ENCODE data around the gene FOXP4.
A peak's percentile ranks its signal among the peaks of the same experiment; 100 is the strongest.

Gene FOXP4, protein sequence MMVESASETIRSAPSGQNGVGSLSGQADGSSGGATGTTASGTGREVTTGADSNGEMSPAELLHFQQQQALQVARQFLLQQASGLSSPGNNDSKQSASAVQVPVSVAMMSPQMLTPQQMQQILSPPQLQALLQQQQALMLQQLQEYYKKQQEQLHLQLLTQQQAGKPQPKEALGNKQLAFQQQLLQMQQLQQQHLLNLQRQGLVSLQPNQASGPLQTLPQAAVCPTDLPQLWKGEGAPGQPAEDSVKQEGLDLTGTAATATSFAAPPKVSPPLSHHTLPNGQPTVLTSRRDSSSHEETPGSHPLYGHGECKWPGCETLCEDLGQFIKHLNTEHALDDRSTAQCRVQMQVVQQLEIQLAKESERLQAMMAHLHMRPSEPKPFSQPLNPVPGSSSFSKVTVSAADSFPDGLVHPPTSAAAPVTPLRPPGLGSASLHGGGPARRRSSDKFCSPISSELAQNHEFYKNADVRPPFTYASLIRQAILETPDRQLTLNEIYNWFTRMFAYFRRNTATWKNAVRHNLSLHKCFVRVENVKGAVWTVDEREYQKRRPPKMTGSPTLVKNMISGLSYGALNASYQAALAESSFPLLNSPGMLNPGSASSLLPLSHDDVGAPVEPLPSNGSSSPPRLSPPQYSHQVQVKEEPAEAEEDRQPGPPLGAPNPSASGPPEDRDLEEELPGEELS

DNA sequence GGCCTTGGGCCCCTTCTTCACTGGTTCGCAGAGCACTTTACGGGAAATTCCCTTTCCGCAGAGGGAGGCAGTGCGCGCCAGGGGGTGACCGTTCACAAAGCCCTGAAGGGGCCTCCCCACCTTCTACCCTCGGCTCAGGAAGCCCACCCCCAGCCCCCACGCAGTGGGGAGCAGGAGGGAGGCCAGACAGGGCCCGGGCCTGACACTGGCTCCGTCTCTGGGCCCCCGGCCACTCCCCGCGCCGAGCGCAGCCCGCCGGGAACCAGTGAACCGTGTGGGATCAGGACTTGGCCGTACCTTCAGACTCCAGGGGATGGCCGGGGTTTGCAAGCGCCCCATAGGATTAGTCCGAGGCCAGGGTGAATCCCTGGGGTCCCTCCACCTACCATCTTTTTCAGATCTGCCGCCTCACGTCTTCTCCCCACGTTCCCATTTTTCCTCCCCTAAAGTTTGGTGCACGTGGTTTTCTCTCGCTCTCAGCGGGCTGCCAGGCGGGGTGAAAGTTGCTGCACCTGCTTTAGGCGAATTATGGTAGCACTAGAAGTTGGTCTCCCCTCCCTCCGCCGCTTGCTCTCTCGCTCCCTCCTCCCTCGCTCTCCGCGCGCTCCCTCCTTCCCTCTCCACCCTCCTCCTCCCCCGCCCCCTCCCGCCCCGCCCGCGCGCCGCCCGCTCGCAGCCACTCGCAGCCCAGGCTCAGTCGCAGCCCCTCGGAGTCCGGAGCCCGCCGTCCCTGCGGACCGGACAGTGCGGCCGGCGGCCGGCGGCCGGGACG, at the start of gene FOXP4:
Gene FOXP4 (plus strand): TSS at position 679 of the 772 bp plus-strand sequence. CDS start 19,380 bp downstream, outside the sequence.
- Mint-ChIP-seq H3K9me3 (no peaks in the 10 kb centered on the region), H3K36me3 (peaks cover 2% of the 10 kb centered on the region)

DNA sequence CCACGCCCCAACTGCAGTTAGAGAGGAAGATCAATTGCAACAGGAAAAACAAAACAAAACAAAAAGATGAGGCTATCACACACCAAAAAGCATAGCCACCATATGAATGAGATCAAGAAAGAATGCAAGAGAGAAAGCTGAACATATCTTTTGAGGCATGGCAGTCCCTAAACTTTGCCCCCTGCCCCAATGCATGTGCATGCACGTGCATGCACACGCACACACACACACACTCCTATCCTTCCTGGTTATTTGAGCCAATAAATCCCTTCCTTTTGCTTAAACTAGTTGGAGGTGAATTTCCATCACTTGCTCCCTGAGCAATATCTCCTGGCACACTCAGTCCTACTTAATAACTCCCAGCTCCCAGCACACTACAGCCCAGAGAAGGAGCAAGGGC, 48.6 kb upstream of the FOXP4 start:
- Mint-ChIP-seq H3K27me3 (peaks cover 82% of the 10 kb centered on the region), H3K36me3 (no peaks in the 10 kb centered on the region), H3K9me3 (no peaks in the 10 kb centered on the region), H3K4me1 (no peaks in the 10 kb centered on the region), H3K4me3 (no peak overlapping the region), H3K27ac (no peak overlapping the region)
- no peak for DNase-seq
- CTCF ChIA-PET, result interaction anchor here (0.6 kb wide), 1 partner anchor 26 kb away, joined by 4 read pairs; no protein-coding TSS in a partner anchor

More for the DNA sequence above, at the start of gene FOXP4:
- Mint-ChIP-seq H3K27me3 (peaks cover 89% of the 10 kb centered on the region), H3K4me1 (peaks cover 25% of the 10 kb centered on the region), H3K27ac (peak within 1 kb of the TSS; percentile 31), H3K4me3 (peak within 1 kb of the TSS; percentile 86)
- CTCF ChIA-PET, result no interaction called here
- DNase-seq, result peak; percentile 92

DNA sequence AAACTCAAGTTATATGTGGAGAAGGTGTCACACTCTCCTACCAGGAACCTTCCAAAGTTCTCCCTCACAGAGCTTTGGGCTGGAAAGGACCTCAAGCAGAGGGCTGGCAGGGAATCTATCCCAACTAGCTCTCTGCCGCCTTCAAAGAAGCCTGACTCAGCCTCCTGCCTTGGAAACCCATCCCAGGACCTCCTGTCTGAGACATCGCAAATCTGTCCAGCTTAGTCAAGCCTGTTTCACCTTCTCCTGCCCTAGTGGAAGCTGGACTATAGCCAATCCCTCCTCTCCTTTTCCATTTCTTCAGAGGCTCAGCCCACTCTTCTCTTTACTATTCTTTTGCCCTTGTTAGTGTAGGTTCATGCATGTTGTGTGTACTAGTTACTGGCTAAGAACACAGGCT, 48.2 kb upstream of the FOXP4 start:
- Mint-ChIP-seq H3K9me3 (no peaks in the 10 kb centered on the region), H3K4me1 (no peaks in the 10 kb centered on the region), H3K4me3 (no peak overlapping the region), H3K36me3 (no peaks in the 10 kb centered on the region), H3K27me3 (peaks cover 82% of the 10 kb centered on the region), H3K27ac (no peak overlapping the region)
- CTCF ChIA-PET, result interaction anchor here (0.6 kb wide), 1 partner anchor 27 kb away, joined by 4 read pairs; no protein-coding TSS in a partner anchor
- DNase-seq, result no peak

DNA sequence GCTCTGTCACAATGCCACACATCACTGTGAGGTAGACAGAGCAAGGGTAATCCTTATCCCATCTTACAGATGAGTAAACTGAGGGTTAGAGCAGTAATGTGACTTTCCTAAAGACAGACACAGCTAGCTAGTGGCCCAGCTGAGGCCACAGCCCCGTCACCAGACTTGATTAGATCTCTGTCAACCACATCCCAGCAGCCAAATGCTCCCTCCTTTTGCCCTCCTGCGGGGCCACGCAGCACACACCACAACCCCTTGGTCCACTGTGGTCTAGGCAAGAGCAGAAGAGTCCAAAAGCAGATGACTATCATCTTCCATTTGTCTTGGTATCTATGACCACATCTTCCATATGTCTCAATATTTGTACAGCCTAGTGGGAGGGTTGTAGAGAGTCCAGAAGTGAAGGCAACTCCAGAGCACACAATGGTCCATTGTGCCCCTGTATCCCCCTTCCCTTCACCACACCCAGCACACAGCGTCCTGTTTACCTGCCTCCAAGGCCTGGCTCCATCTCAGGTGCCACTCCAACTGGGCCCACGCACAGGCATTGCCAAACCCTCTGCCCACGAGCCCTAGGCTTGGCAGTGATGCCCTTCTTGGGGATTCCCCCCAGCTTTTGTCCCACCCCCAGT, 47.1 kb upstream of the FOXP4 start:
- H3K9me3 Mint-ChIP-seq, result no peaks in the 10 kb centered on the region
- H3K4me3 Mint-ChIP-seq, result no peak overlapping the region
- H3K27me3 Mint-ChIP-seq, result peaks cover 85% of the 10 kb centered on the region
- CTCF ChIA-PET, result no interaction called here
- H3K4me1 Mint-ChIP-seq, result peaks cover 5% of the 10 kb centered on the region
- no peak overlapping the region for H3K27ac Mint-ChIP-seq
- no peak for DNase-seq
- no peaks in the 10 kb centered on the region for H3K36me3 Mint-ChIP-seq

DNA sequence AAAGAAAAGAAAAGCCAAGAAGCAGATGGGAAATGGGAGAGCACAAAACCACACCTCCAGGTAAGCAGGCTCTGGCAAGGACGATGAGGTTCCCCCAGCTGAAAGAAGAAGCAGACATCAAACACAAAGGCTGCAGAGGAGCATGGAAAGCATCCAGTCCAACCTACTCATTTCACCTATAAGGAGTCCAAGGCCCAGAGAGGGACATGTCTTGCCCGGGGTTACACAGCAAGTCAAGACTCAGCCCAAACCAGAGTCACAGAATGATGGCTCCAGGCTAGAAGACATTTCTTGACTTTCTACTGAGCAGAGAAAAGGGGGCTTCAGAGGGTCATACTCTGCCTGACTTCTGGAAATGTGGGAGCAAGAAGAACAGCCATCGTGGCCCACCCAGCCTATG, 45.6 kb upstream of the FOXP4 start:
- Mint-ChIP-seq H3K9me3 (no peaks in the 10 kb centered on the region), H3K27me3 (peaks cover 92% of the 10 kb centered on the region), H3K27ac (no peak overlapping the region), H3K36me3 (no peaks in the 10 kb centered on the region), H3K4me3 (no peak overlapping the region), H3K4me1 (peaks cover 15% of the 10 kb centered on the region)
- CTCF ChIA-PET, result no interaction called here
- no peak for DNase-seq

DNA sequence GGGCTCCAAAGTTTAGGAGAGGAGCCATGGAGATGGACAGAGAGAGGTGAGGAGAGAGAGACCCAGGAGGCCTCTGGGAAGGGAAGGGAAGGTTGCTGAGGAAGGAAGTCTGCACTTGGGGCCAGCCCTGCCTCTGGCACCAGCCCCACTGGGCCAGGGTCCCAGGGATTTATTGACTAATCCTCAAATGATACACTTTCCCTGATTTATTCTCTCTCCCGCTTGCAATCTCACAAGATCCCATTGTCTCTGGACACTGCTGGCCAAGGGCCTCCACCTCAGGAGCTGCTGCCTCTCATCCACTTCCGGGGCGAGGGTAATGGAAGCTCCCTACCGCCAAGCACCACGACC, 43.6 kb upstream of the FOXP4 start:
- DNase-seq, result no peak
- H3K4me1 Mint-ChIP-seq, result peaks cover 17% of the 10 kb centered on the region
- CTCF ChIA-PET, result no interaction called here
- H3K27me3 Mint-ChIP-seq, result peaks cover 97% of the 10 kb centered on the region
- H3K4me3 Mint-ChIP-seq, result no peak overlapping the region
- no peak overlapping the region for H3K27ac Mint-ChIP-seq
- no peaks in the 10 kb centered on the region for H3K9me3 Mint-ChIP-seq
- no peaks in the 10 kb centered on the region for H3K36me3 Mint-ChIP-seq

DNA sequence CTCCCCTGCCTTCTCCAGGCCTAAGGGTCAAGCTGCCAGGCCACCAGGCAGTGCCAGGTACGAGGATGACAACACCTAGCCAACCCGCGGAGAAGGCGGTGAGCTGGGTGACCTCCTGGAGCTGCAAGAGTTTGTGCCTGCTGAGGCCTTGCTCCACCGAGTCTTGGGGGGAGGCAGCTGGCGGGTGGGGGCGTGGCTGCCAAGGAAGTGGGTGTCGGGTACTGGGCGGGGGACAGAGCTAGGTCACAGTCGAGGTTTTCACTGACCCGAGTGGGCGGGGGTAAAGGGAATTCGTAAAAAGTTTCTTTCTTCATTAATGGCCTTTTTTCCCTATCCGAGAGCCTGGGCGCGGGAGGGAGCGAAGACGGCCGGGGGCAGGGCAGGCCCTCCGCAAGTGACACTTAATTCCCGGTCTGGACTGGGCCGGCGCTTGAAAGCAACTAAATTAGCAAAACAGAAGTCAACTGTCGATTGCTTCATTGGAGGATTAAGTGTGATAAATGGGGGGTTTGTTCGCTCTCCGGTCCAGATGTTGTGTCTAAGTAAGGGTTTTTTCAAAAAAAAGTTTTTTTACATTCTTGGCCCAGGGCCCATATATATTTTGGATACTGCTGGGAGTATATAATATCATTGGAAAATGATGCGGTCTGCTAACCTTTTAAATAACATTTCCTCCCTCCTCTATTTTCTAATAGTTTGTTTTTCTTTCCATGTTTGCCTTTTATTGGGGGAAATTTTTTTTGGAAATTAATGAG, 43.1 kb upstream of the FOXP4 start:
- DNase-seq, result no peak
- CTCF ChIA-PET, result interaction anchor here (1.3 kb wide), 1 partner anchor 180 kb away, joined by 3 read pairs; no protein-coding TSS in a partner anchor
- H3K9me3 Mint-ChIP-seq, result no peaks in the 10 kb centered on the region
- no peaks in the 10 kb centered on the region for H3K36me3 Mint-ChIP-seq
- peaks cover 17% of the 10 kb centered on the region for H3K4me1 Mint-ChIP-seq
- no peak overlapping the region for H3K27ac Mint-ChIP-seq
- no peak overlapping the region for H3K4me3 Mint-ChIP-seq
- H3K27me3 Mint-ChIP-seq, result peaks cover 97% of the 10 kb centered on the region

DNA sequence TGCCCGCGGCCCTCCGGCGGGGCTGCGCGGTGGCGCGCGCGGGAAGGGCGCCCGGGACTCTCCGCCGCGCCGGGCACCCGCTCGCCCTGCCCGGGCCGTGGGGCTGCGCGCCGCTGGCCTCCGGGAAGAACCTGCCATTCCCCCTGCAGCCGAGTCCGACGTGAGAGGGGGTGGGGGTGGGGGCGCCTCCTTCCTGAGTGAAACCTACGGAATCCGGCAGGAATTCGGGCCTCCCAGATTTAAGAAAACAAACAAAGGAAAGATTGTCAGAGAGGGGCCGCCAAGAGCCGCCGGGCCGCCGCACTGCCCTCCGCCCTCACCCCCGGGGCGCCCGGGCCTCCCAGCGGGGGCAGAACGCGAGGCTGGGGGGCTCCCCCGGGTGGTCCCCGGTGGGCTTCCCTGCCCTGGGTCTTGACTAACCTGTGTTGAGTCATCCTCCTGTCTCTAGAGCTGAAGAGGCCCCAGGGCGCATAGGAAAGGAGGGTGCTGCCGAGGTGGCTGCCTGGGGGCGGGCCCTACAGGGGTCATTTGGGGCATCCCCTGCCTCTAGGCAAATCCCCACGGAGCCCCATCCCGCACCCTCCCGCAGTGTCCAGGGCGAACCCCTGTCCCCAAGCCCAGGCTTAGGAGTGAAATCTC, 42.2 kb upstream of the FOXP4 start:
- no peak overlapping the region for H3K27ac Mint-ChIP-seq
- CTCF ChIA-PET, result interaction anchor here (1.3 kb wide), 1 partner anchor 179 kb away, joined by 3 read pairs; no protein-coding TSS in a partner anchor
- H3K9me3 Mint-ChIP-seq, result no peaks in the 10 kb centered on the region
- H3K36me3 Mint-ChIP-seq, result no peaks in the 10 kb centered on the region
- peaks cover 17% of the 10 kb centered on the region for H3K4me1 Mint-ChIP-seq
- H3K27me3 Mint-ChIP-seq, result peaks cover 98% of the 10 kb centered on the region
- no peak overlapping the region for H3K4me3 Mint-ChIP-seq
- DNase-seq, result no peak

DNA sequence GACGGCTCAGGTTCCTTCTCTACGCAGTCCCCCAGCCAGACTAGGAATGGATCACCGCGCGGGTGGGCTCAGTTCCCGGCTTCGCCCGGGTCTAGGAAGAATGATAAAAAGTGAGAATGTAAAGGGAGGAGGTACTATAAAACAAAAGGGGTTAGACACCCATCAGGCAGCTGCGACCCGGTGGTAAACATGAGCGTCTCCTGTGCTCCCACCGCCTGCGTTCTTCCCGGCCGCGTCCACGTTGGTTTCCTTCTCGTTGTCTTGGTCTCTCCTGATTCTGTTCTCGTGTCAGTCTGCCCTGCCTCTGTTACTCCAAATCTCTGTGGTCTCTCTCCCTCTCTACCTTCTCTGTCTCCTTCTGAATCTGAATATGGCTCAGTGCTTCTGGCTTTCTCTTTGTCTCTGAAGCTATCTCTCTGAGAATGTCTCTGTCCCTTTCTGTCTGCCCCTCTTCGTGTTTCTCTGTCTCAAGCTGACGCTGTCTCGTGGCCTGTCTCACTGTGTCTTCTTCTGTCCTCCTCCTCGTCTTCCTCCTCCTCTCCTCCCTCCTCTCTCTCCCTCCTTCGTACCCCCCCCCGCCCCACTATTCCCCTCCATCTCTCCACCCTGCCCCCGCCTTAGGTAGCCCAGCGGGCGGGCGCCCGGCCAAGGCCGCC, 41.6 kb upstream of the FOXP4 start:
- CTCF ChIA-PET, result interaction anchor here (1.3 kb wide), 1 partner anchor 179 kb away, joined by 3 read pairs; no protein-coding TSS in a partner anchor
- Mint-ChIP-seq H3K9me3 (no peaks in the 10 kb centered on the region), H3K27me3 (peaks cover 98% of the 10 kb centered on the region), H3K36me3 (no peaks in the 10 kb centered on the region), H3K4me3 (no peak overlapping the region), H3K27ac (no peak overlapping the region), H3K4me1 (peaks cover 17% of the 10 kb centered on the region)
- no peak for DNase-seq

DNA sequence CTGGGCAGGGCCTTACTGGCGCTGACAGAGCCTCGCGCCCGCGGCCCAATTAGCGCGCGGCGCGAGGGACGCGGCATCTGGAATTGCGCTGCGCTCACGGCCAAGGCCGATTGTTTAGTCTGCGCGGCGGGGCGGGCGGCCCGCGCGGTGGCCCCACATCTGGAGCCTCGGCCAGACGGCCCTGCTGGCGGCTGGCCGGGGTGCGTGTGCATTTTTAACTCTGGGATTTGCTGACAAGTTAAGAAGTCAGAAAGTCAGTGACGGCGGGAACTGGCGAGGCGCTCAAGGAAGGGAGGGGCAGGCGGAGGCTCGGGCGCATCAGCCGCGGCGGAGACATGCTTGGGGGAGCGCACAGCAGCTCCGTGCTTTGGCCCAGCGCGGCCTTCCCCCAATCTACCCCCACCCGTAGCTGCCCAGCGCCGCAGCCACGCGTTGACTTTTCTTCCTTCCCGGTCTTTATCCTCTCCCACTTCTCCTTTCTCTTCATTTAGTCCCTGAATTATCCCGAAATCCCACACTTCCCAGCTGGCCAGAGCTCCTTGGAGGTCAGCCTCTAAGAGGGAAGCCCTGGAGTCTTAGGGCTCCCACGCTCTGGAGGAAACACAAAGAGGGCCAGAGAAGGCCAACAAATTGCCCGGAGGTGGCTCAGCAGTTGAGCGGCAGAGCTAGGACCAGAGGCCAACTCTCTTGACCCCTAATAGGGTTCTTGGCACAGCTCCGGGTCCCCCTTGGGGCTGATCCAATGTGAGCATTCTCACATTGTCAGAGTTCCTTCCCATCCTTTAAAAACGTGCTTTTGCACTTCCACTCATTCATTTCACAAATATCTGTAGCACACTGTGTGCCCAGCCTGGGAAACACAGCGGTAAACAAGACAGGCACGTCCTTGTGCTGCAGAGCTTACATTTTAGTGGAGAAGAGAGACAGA, 40.8 kb upstream of the FOXP4 start:
- Mint-ChIP-seq H3K4me3 (no peak overlapping the region), H3K4me1 (peaks cover 17% of the 10 kb centered on the region), H3K27ac (no peak overlapping the region), H3K36me3 (no peaks in the 10 kb centered on the region), H3K9me3 (no peaks in the 10 kb centered on the region), H3K27me3 (peaks cover 98% of the 10 kb centered on the region)
- DNase-seq, result peak; percentile 39
- CTCF ChIA-PET, result no interaction called here

DNA sequence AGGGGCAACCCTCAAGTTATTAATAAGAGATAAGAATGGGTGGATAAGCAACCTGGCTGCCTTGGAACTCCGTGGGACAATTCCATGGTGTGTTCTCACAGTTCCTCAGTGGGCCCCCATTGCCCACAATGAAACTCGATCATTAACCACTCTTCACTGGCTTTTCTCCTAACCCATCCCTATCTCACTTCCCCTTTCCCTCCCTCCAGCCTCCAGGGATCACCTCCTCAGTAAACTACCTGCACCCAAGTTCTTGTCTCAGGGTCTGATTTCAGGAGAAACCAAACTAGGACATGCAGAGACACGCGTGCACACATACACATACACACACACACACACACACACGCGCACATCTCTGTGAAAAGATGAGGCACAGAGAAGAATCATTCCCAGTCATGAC, 37.7 kb upstream of the FOXP4 start:
- CTCF ChIA-PET, result no interaction called here
- Mint-ChIP-seq H3K27ac (no peak overlapping the region), H3K4me1 (peaks cover 13% of the 10 kb centered on the region)

DNA sequence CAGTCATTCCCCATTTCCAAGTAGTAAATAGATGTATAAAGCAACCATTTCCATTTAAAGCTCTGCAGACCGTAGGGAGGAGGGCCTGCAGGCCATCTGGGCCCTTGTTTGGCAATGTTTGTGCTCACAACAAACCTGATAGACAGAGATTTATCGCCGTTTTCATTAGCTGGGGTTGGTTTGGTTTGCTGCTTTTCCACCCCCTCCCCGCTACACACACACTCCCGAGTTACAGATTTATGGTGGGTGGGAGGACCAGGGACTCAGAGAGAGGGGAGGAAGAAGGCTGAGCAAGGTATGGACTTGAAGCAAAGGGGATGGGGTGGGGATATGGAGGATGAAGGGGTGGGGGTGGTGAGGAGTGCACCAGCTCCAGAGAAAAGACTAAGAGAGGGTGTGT, 36.6 kb upstream of the FOXP4 start:
- H3K27ac Mint-ChIP-seq, result no peak overlapping the region
- peaks cover 9% of the 10 kb centered on the region for H3K4me1 Mint-ChIP-seq
- H3K36me3 Mint-ChIP-seq, result no peaks in the 10 kb centered on the region
- H3K27me3 Mint-ChIP-seq, result peaks cover 97% of the 10 kb centered on the region
- CTCF ChIA-PET, result no interaction called here
- no peak for DNase-seq
- H3K4me3 Mint-ChIP-seq, result no peak overlapping the region
- no peaks in the 10 kb centered on the region for H3K9me3 Mint-ChIP-seq

More for the DNA sequence above, 37.7 kb upstream of the FOXP4 start:
- peaks cover 97% of the 10 kb centered on the region for H3K27me3 Mint-ChIP-seq
- no peaks in the 10 kb centered on the region for H3K36me3 Mint-ChIP-seq
- no peak overlapping the region for H3K4me3 Mint-ChIP-seq
- no peak for DNase-seq
- no peaks in the 10 kb centered on the region for H3K9me3 Mint-ChIP-seq

All from activated naive CD4-positive, alpha-beta T cell treated with anti-CD3 and anti-CD28 coated beads, Interleukin-2, amount 10 ng/mL, durations not matched to agents 7 days and 5 days (primary cell).